CD4-positive, alpha-beta T cell treated with Interleukin-15 for 1 hour (primary cell): Measurements from ENCODE around the gene ARHGAP22.

Experiments used
- DNase-seq: peaks from one replicate; pipeline ENCODE4 v3.0.0-alpha.2; 2020

ARHGAP22 gene

GRCh38 chr10:48412081-48412480, 192.8 kb downstream of the ARHGAP22 start:
- no peak for DNase-seq

DNA sequence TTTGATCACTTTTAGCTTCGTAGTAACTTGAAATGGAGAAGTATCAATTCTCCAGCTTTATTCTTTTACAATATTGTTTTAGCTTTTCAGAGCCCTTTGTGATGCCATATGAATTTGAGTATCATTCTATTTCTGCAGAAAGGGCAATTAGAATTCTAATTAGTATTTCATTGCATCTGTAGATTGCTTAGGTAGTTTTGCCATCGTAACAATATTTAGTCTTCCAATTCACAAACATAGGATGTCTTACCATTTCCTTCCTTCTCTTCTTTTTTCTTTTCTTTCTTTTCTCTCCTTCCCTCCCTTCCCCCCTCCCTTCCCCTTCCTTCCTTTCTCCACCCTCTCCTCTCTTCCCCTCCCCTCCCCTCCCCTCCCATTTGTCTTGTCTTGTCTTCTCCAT, 193.4 kb downstream of the ARHGAP22 start:
- DNase-seq, result no peak

DNA sequence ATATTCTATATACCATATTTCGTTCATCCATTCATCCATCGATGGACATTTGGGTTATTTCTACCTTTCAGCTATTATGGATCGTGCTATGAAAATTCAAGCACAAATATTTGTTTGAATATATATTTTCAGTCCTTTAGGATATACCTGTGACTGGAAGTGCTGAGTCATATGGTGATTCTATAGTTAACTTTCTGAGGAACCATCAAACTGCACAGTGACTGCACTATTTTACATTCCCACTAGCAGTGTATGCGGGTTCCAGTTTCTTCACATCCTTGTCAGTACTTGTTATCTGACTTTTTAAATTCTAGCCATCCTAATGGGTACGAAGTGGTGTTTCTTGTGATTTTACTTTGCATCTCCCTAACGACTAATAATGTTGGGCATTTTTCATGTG, 194.4 kb downstream of the ARHGAP22 start:
- DNase-seq, result no peak

- no peak for DNase-seq
Observed at GRCh38 chr10:48406658-48407057, 198.2 kb downstream of the ARHGAP22 start.

GRCh38 chr10:48406204-48406603, 198.7 kb downstream of the ARHGAP22 start:
- no peak for DNase-seq

DNA sequence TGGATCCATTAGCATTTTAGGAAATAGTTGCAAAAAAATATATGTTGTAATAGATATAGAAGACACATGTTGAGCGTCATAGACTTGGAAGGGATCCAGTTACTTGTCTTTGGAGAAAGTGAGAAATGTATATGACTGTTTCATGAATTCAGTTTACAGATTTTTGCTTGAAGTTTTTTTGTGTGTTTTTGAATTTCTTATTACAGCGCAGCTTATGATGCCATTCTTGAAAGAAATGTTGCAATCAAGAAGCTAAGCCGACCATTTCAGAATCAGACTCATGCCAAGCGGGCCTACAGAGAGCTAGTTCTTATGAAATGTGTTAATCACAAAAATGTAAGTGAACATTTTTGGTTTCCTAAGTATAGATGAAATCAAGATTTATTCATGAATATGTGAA, 200.2 kb downstream of the ARHGAP22 start:
- DNase-seq, result no peak

DNA sequence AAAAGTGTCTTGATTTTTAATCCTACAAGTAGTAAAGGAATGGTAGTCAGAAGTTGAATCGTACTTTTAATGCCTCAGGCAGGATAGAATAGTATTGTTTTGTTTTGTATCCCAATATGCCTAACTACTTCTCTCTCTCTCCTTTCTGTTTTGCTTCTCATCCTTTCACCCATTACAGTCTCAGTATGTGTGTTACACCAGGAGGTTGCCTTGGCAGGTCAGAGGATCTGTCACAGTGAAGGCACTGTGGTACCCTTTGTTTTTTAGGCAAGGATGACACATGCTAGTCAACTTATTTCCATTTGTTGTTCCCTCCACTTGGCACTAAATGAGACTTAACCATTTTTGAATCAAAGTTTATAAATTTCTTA, 204.0 kb downstream of the ARHGAP22 start:
- DNase-seq, result no peak

DNA sequence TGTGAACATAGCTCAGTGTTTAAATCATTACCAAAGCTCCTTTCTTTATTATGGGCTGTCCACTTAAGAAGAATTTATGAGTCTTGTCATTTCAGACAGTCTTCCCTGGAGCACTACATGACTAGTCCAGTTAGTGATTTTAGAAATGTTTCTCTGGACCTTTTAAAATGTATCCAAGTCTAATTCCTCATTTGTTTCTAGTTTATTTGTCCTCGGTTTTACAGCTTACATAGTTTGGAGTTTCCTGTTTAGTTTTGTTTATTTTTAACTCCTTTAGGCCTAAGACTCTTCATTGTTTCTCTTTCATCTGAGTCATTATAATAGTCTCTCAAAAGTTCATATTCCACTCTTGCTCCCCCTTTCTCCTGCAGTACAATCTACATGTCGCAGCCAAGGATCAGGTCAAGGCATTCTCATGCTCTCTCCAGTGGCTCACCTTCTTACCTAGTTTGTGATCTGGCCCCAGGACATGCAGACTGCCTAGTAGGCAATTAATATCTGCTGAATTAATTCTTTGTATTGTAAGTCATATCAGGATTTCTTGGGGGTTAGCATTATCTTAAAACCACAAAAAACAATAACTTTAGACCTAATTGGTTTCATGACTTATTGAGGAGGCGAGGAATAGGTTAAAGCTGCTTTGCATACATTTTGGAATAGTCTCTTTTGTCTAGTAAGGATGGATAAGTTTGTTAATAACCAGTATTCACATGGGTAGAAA, 204.6 kb downstream of the ARHGAP22 start:
- no peak for DNase-seq

- DNase-seq, result no peak
Observed at GRCh38 chr10:48399551-48399950, 205.3 kb downstream of the ARHGAP22 start.

- no peak for DNase-seq
Observed at GRCh38 chr10:48399056-48399541, 205.8 kb downstream of the ARHGAP22 start.

DNA sequence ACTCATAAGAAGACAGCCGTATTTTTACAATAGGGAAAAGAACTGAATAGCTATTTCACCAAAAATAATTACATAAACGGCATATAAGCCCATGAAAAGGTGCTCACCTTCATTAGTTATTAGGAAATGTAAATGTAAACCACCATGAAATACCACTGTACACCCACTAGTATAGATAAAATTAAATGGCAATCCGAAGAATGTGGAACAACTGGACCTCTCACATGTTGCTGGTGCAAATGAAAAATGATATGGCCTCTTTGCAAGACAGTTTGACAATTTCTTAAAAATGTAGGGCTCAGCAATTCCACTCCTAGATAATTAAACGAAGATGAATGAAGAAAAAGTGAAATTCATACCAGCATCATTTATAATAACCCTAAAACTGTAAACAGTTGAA, 206.6 kb downstream of the ARHGAP22 start:
- no peak for DNase-seq
